VCaP (cell line): ENCODE measurements around the gene ADAMTSL2.

Source experiments
- H3K27ac ChIP-seq: fragments of 450-650 bp; 2 replicates; pipeline ENCODE4 v1.5.1; 2017
- CTCF ChIP-seq: fragments of 450-650 bp; conservative IDR thresholded peaks from 2 replicates; pipeline ENCODE4 v1.5.1; 2017; ENCODE audit warnings: mild to moderate bottlenecking, moderate library complexity

The ADAMTSL2 gene

GRCh38 chr9:133539991-133540697 is 5.6 kb downstream of the ADAMTSL2 start:
- TF ChIP-seq CTCF: no peak
- peak overlapping the region; percentile 20; the same call in 1 of the 2 replicates for H3K27ac ChIP-seq

- H3K27ac ChIP-seq: no peak overlapping the region
- no peak for TF ChIP-seq CTCF
These were observed 6.2 kb downstream of the ADAMTSL2 start for GRCh38 chr9:133540698-133541025.

- no peak for TF ChIP-seq CTCF
- no peak overlapping the region for H3K27ac ChIP-seq
These were observed 7.5 kb downstream of the ADAMTSL2 start for GRCh38 chr9:133542002-133542401.

- no peak overlapping the region for H3K27ac ChIP-seq
- no peak for TF ChIP-seq CTCF
These were observed 9.4 kb downstream of the ADAMTSL2 start for GRCh38 chr9:133543772-133544467.

GRCh38 chr9:133545494-133546286 is 11.2 kb downstream of the ADAMTSL2 start:
- TF ChIP-seq CTCF: no peak
- no peak overlapping the region for H3K27ac ChIP-seq

- no peak overlapping the region for H3K27ac ChIP-seq
- TF ChIP-seq CTCF: no peak
These were observed 11.8 kb downstream of the ADAMTSL2 start for GRCh38 chr9:133546287-133546680.

GRCh38 chr9:133547116-133547515 is 12.6 kb downstream of the ADAMTSL2 start:
- TF ChIP-seq CTCF: no peak
- no peak overlapping the region for H3K27ac ChIP-seq
